HepG2 (cell line): ENCODE data around the gene SERPINB10. TPM values are rescaled to one million over a fixed set of nuclear protein-coding genes. Genes with fewer than 3 reads are reported as not detected.

Source experiments
- ATAC-seq: fragments of 200-7000 bp; cut with Tn5 transposase; 3 replicates; pipeline ENCODE4 v1.9.1; 2020; ENCODE audit warnings: mild to moderate bottlenecking, moderate library complexity
- BruUV-seq: library from RNA; stranded (reverse); fragments of 400-500 nt; replicated peaks from 2 replicates; lab custom pipeline; 2021; lab: Mats Ljungman, UMichigan
- CTCF ChIA-PET: fragments of 300-600 bp; formaldehyde crosslinking; extraction: SDS; loops from one replicate; lab custom pipeline; 2021; ENCODE audit warnings: low total read pairs, inconsistent platforms, low intra/inter-chr PET ratio; lab: Yijun Ruan, JAX
- POLR2A ChIA-PET: fragments of 350-600 bp; sonication (Branson Sonifier 250); formaldehyde crosslinking; loops from one replicate; lab custom pipeline; 2020; ENCODE audit warnings: antibody characterized with exemption, inconsistent platforms; lab: Yijun Ruan, JAX
- DNase-seq: peaks from one replicate; pipeline ENCODE4 v3.0.0-alpha.2; 2015; ENCODE audit warnings: low spot score
- FAIRE-seq: peaks from 3 replicates; lab custom pipeline; 2011; peaks lifted over from hg19 to GRCh38; lab: Jason Lieb, UNC
- H2AFZ ChIP-seq: one replicate; pipeline ENCODE4 v1.6.1; 2011; ENCODE audit warnings: low read length, inconsistent platforms
- H3K27ac ChIP-seq: fragments of 300-600 bp; 3 replicates; pipeline ENCODE4 v1.8.0; 2011; ENCODE audit warnings: mixed run types, mild to moderate bottlenecking, mixed read lengths, low read length, inconsistent platforms; ENCODE audit not compliant: insufficient read depth; ENCODE audit errors: extremely low read length
- H3K27me3 ChIP-seq, 2 experiments: fragments of 200-600 bp in 1 of 2; 2 replicates in 1 of 2; 3 replicates in 1 of 2; pipeline versions ENCODE4 v1.6.0 to v1.8.0; 2011; ENCODE audit warnings: low read length in 2 of 2, mild to moderate bottlenecking in 2 of 2, moderate library complexity in 2 of 2, inconsistent platforms in 1 of 2; ENCODE audit not compliant: insufficient read depth in 2 of 2, control insufficient read depth in 1 of 2
- H3K36me3 ChIP-seq, 2 experiments: fragments of 200-600 bp in 1 of 2; replicated peaks in 1 of 2; 2 replicates in 1 of 2; 3 replicates in 1 of 2; pipeline versions ENCODE4 v1.5.1 to v1.8.0; 2011; ENCODE audit warnings: low read length in 2 of 2, inconsistent platforms in 1 of 2; ENCODE audit not compliant: insufficient read depth in 2 of 2, control insufficient read depth in 1 of 2
- H3K4me1 ChIP-seq: 2 replicates; pipeline ENCODE4 v1.5.1; 2012; ENCODE audit warnings: low read length, inconsistent platforms; ENCODE audit not compliant: insufficient read depth
- H3K4me2 ChIP-seq: 2 replicates; pipeline ENCODE4 v1.6.0; 2011; ENCODE audit warnings: low read depth, low read length, inconsistent platforms
- H3K4me3 ChIP-seq, 3 experiments: fragments of 200-600 bp in 1 of 3; sonication (generic), shearing (Covaris generic) in 1 of 3; replicated peaks in 1 of 3; 2 replicates each; pipeline ENCODE4 v1.5.1; 2011 to 2016; ENCODE audit warnings: low read length in 3 of 3, inconsistent platforms in 2 of 3, low read depth in 2 of 3, mild to moderate bottlenecking in 2 of 3, control low read depth in 1 of 3, mixed read lengths in 1 of 3; ENCODE audit not compliant: insufficient read depth in 1 of 3
- H3K79me2 ChIP-seq: one replicate; pipeline ENCODE4 v1.6.1; 2011; ENCODE audit warnings: low read length, inconsistent platforms; ENCODE audit not compliant: insufficient read depth
- H3K9ac ChIP-seq: 2 replicates; pipeline ENCODE4 v1.6.0; 2011; ENCODE audit warnings: mild to moderate bottlenecking, low read depth, low read length, inconsistent platforms; ENCODE audit not compliant: insufficient read depth
- H3K9me3 ChIP-seq: 2 replicates; pipeline ENCODE4 v1.5.1; 2012; ENCODE audit warnings: mild to moderate bottlenecking, low read length
- H4K20me1 ChIP-seq: 2 replicates; pipeline ENCODE4 v1.6.0; 2011; ENCODE audit warnings: inconsistent platforms, mild to moderate bottlenecking, low read length, moderate library complexity; ENCODE audit not compliant: insufficient read depth
- CSRNP1 ChIP-seq: sonication (generic); formaldehyde crosslinking; IDR thresholded peaks from 2 replicates; pipeline ENCODE4 v1.8.1; 2023; ENCODE audit warnings: mild to moderate bottlenecking, missing genetic modification reagents
- E2F1 ChIP-seq: sonication (generic); formaldehyde crosslinking; IDR thresholded peaks from 2 replicates; pipeline ENCODE4 v1.5.0; 2020; ENCODE audit warnings: missing genetic modification reagents
- FOXP1 ChIP-seq, 2 experiments: fragments of 450-650 bp in 1 of 2; IDR thresholded peaks; 2 replicates each; pipeline ENCODE4 v1.6.1; 2017 to 2018; ENCODE audit warnings: antibody characterized with exemption in 1 of 2
- FOXP4 ChIP-seq: sonication (generic); formaldehyde crosslinking; IDR thresholded peaks from 2 replicates; pipeline ENCODE4 v1.4.0; 2020; ENCODE audit warnings: missing genetic modification reagents
- GTF2F1 ChIP-seq: fragments of 150-350 bp; IDR thresholded peaks from 2 replicates; pipeline ENCODE4 v1.6.1; 2014; ENCODE audit warnings: low read length
- JDP2 ChIP-seq: sonication (generic); formaldehyde crosslinking; IDR thresholded peaks from 2 replicates; pipeline ENCODE4 v1.8.1; 2022; ENCODE audit warnings: missing genetic modification reagents, borderline replicate concordance
- PCBP1 ChIP-seq: fragments of 200-400 bp; formaldehyde crosslinking; IDR thresholded peaks from 2 replicates; pipeline ENCODE4 v1.6.1; 2017; ENCODE audit warnings: mild to moderate bottlenecking, low read depth, low read length, borderline replicate concordance
- RFX5 ChIP-seq: IDR thresholded peaks from 2 replicates; pipeline ENCODE4 v1.6.1; 2011; ENCODE audit warnings: low read depth, low read length, improper control_type of control experiment
- ZNF180 ChIP-seq: sonication (generic); formaldehyde crosslinking; IDR thresholded peaks from 2 replicates; pipeline ENCODE4 v1.4.0; 2020; ENCODE audit warnings: low read depth, missing genetic modification reagents, borderline replicate concordance
- ZNF605 ChIP-seq: sonication (generic); formaldehyde crosslinking; IDR thresholded peaks from 2 replicates; pipeline ENCODE4 v1.8.0; 2022; ENCODE audit warnings: mild to moderate bottlenecking, missing genetic modification reagents
- ZNF740 ChIP-seq: sonication (generic); formaldehyde crosslinking; IDR thresholded peaks from 2 replicates; pipeline ENCODE4 v1.4.0; 2020; ENCODE audit warnings: missing genetic modification reagents
- ZNF776 ChIP-seq: sonication (generic); formaldehyde crosslinking; IDR thresholded peaks from 2 replicates; pipeline ENCODE4 v1.4.0; 2020; ENCODE audit warnings: mild to moderate bottlenecking, missing genetic modification reagents
- ZNF788 ChIP-seq: sonication (generic); formaldehyde crosslinking; IDR thresholded peaks from 2 replicates; pipeline ENCODE4 v1.5.0; 2020; ENCODE audit warnings: mild to moderate bottlenecking, missing genetic modification reagents, borderline replicate concordance
- WGBS: methylation state at CpG from one replicate; pipeline ENCODE4 v1.1.6; 2017; ENCODE audit warnings: low lambda C conversion rate; 5-methylcytosine and 5-hydroxymethylcytosine counted together
- in situ Hi-C: cut with HindIII; loops from 2 replicates; pipeline ENCODE4 v1.10.0; 2017; ENCODE audit warnings: low pct_unique_long_range_greater_than_20kb; ENCODE audit not compliant: extremely low pct_ligation_motif_present
- intact Hi-C: fragments of 100-400 bp; cut with micrococcal nuclease; formaldehyde crosslinking; loops from one replicate; pipeline ENCODE4 v1.10.0; 2022; ENCODE audit not compliant: unreplicated experiment
- polyA plus RNA-seq, 8 experiments: library from polyadenylated mRNA; depleted of rRNA in 3 of 8; stranded (reverse) in 7 of 8; unstranded in 1 of 8; fragments of >200 nt; fragmentation: Illumina TruSeq in 4 of 8; extraction: Trizol in 4 of 8; gene quantifications; 2 replicates each; pipeline versions ENCODE4 v1.2.1 to v1.2.3, GENCODE V29; 2011 to 2016; ENCODE audit warnings: low read depth in 4 of 8, missing spikeins in 1 of 8, mixed read lengths in 1 of 8; ENCODE audit not compliant: insufficient read depth in 1 of 8
- total RNA-seq, 5 experiments: library from RNA; depleted of rRNA; stranded (reverse); fragments of >200 nt; fragmentation: Illumina TruSeq; extraction: Trizol; gene quantifications; 2 replicates each; pipeline ENCODE4 v1.2.3, GENCODE V29; 2016; ENCODE audit warnings: low read depth in 1 of 5
- TF ChIP-seq, protein P1 (sequence below): IDR thresholded peaks from 2 replicates; pipeline ENCODE4 v1.6.1; 2016; ENCODE audit warnings: low read depth, borderline replicate concordance
- TF ChIP-seq, protein P2 (sequence below): IDR thresholded peaks from 2 replicates; pipeline ENCODE4 v1.6.1; 2016; ENCODE audit warnings: low read depth

Gene SERPINB10
- total and polyA plus RNA-seq, 2 of the 13 experiments (the other 11 are each of a cell fraction or from before 2014, with no cell fraction given) = not detected

- Histone ChIP-seq H3K4me3 (no peak overlapping the region), H3K4me2 (no peak overlapping the region), H3K9ac (no peak overlapping the region), H3K27ac (no peak overlapping the region), H3K79me2 (no peaks in the 10 kb centered on the region), H3K36me3 (no peaks in the 10 kb centered on the region), H3K27me3 (no peaks in the 10 kb centered on the region), H2AFZ (no peak overlapping the region), H3K4me1 (no peaks in the 10 kb centered on the region), H4K20me1 (no peaks in the 10 kb centered on the region), H3K9me3 (no peaks in the 10 kb centered on the region)
- BruUV-seq = no TSS peak
- TF ChIP-seq ZNF740 = no peak
- no peak for TF ChIP-seq ZNF788 (CRISPR knock-in tag)
- no peak for TF ChIP-seq FOXP1 (IDR thresholded peaks at IDR 0.05)
- no peak for TF ChIP-seq FOXP1 (CRISPR knock-in tag; IDR thresholded peaks at IDR 0.05)
- no peak for TF ChIP-seq GTF2F1
- TF ChIP-seq, protein P1, sequence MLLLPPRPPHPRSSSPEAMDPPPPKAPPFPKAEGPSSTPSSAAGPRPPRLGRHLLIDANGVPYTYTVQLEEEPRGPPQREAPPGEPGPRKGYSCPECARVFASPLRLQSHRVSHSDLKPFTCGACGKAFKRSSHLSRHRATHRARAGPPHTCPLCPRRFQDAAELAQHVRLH (CRISPR knock-in tag) = no peak
- TF ChIP-seq ZNF180 = no peak
- TF ChIP-seq CSRNP1 (CRISPR knock-in tag) = no peak
- TF ChIP-seq ZNF776 (CRISPR knock-in tag) = no peak
- no peak for TF ChIP-seq PCBP1
- TF ChIP-seq RFX5 = no peak
- no peak for TF ChIP-seq FOXP4 (CRISPR knock-in tag)
- TF ChIP-seq, protein P2, sequence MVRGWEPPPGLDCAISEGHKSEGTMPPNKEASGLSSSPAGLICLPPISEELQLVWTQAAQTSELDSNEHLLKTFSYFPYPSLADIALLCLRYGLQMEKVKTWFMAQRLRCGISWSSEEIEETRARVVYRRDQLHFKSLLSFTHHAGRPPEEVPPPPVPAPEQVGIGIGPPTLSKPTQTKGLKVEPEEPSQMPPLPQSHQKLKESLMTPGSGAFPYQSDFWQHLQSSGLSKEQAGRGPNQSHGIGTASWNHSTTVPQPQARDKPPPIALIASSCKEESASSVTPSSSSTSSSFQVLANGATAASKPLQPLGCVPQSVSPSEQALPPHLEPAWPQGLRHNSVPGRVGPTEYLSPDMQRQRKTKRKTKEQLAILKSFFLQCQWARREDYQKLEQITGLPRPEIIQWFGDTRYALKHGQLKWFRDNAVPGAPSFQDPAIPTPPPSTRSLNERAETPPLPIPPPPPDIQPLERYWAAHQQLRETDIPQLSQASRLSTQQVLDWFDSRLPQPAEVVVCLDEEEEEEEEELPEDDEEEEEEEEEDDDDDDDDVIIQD (CRISPR knock-in tag) = no peak
- TF ChIP-seq JDP2 (CRISPR knock-in tag) = no peak
- no peak for TF ChIP-seq E2F1
- no peak for TF ChIP-seq ZNF605 (CRISPR knock-in tag)
- ATAC-seq (no peak), FAIRE-seq (no peak), DNase-seq (no peak)
- 82% methylated on average over 7 of the region's 7 CpGs for WGBS
- intact Hi-C loops (no loop called here), in situ Hi-C loops (no loop called here)
- ChIA-PET CTCF (interaction anchor here (1.3 to 1.7 kb wide), 3 partner anchors 15 to 89 kb away, joined by 5 to 15 read pairs (median 5); no protein-coding TSS in a partner anchor), POLR2A (no interaction called here)
Observed at GRCh38 chr18:63980027-63980426, 72.3 kb downstream of the SERPINB10 start.
